Nephron progenitor cell (in vitro differentiated cells): Measurements from ENCODE around the gene SDF4.

ENCODE experiments used
- DNase-seq: peaks from one replicate; pipeline ENCODE4 v3.0.0; 2021
- H3K27ac Mint-ChIP-seq: 2 replicates; pipeline ENCODE4 v1.8.0; 2021; ENCODE audit warnings: mild to moderate bottlenecking, moderate library complexity, mixed read lengths
- H3K27me3 Mint-ChIP-seq: 2 replicates; pipeline ENCODE4 v1.8.0; 2021; ENCODE audit warnings: mild to moderate bottlenecking, low read depth, mixed read lengths; ENCODE audit not compliant: poor library complexity
- H3K36me3 Mint-ChIP-seq: 2 replicates; pipeline ENCODE4 v1.8.0; 2021; ENCODE audit warnings: low read depth, mixed read lengths
- H3K4me1 Mint-ChIP-seq: 2 replicates; pipeline ENCODE4 v1.8.0; 2021; ENCODE audit warnings: mixed read lengths
- H3K4me3 Mint-ChIP-seq: 2 replicates; pipeline ENCODE4 v1.8.0; 2021; ENCODE audit warnings: mild to moderate bottlenecking, moderate library complexity, mixed read lengths
- H3K9me3 Mint-ChIP-seq: 2 replicates; pipeline ENCODE4 v1.8.0; 2021; ENCODE audit warnings: mild to moderate bottlenecking, moderate library complexity, mixed read lengths
- TF ChIP-seq, protein P1 (sequence below): fragments of 200-600 bp; sonication (generic); IDR thresholded peaks from 2 replicates; pipeline ENCODE4 v1.5.0; 2021; ENCODE audit warnings: antibody characterized with exemption

Gene SDF4

DNA sequence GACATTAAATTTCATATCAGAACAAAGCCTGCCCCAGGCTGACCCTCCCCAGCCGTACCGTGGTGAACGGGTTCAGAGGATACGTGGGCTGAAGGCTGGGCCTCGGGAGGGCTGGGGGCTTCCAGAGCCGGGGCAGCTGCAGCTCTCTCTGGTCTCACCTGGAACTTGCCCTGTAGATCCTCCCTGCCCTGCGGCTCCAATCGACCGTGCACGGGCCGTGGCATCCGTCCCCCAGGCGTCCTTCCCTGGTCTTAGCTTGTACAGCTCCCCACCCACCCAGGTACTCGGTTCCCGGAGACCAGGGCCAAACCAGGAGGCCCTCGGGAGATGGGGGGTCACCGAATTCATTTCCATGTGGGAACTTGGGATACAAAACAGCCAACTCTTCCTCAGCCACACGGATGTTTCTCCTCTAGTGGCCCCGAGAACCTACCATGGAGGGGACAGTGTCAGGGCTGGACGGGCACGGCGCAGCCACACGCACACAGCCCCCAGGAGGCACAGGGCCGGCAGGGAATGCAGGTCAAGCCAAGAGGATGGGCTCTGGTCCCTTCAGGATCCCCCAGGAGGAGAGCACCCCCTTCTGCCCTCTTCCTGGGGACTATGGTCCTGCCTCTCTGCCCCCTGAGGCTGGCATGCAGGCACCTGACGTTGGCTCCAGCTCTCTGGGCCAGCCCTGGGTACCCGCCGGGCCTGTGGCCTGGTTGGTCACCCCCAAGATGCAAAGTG, 3.4 kb upstream of the SDF4 start:
- TF ChIP-seq, protein P1, sequence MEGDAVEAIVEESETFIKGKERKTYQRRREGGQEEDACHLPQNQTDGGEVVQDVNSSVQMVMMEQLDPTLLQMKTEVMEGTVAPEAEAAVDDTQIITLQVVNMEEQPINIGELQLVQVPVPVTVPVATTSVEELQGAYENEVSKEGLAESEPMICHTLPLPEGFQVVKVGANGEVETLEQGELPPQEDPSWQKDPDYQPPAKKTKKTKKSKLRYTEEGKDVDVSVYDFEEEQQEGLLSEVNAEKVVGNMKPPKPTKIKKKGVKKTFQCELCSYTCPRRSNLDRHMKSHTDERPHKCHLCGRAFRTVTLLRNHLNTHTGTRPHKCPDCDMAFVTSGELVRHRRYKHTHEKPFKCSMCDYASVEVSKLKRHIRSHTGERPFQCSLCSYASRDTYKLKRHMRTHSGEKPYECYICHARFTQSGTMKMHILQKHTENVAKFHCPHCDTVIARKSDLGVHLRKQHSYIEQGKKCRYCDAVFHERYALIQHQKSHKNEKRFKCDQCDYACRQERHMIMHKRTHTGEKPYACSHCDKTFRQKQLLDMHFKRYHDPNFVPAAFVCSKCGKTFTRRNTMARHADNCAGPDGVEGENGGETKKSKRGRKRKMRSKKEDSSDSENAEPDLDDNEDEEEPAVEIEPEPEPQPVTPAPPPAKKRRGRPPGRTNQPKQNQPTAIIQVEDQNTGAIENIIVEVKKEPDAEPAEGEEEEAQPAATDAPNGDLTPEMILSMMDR = no peak
- peaks cover 4% of the 10 kb centered on the region for H3K9me3 Mint-ChIP-seq
- DNase-seq = no peak
- no peak overlapping the region for H3K27ac Mint-ChIP-seq
- H3K4me1 Mint-ChIP-seq = peaks cover 49% of the 10 kb centered on the region
- H3K4me3 Mint-ChIP-seq = no peak overlapping the region
- H3K36me3 Mint-ChIP-seq = peaks cover 20% of the 10 kb centered on the region
- no peaks in the 10 kb centered on the region for H3K27me3 Mint-ChIP-seq

DNA sequence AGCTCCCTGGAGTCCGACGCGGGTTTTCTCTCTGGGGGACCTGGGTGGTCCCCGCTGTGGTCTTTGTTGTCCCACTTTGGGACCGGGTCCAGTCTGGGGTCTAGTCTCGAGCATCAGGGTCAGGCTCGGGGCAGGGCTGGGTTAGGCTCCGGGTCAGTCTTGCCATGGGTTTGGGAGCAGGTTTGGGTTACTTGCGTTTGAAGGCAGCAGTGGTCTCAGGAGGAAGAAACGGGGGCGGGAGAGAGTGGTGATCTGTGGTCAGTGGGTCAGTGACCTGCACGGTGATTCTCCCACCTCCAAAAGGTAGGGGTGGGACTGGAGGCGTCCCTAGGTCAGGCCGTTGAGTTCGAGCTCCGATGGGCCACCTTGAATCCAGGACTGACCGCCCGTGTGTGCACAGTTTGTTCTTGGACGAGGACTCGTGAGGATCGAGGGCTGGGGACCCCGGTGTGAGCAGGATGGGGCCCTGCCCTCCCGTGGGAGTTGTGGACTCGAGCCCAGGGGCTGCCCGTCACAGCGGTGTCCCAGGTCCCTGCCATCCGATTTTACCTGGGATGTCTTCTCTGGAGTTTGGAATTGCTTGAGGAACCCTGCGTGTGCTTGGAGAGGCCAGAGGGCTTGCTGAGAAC, 2.5 kb upstream of the SDF4 start:
- Mint-ChIP-seq H3K27ac (peak overlapping the region; percentile 83), H3K4me1 (peaks cover 57% of the 10 kb centered on the region), H3K4me3 (peak overlapping the region; percentile 79), H3K36me3 (peaks cover 27% of the 10 kb centered on the region), H3K9me3 (peaks cover 4% of the 10 kb centered on the region), H3K27me3 (peaks cover 2% of the 10 kb centered on the region)
- DNase-seq = no peak
- TF ChIP-seq, protein P1 = no peak

DNA sequence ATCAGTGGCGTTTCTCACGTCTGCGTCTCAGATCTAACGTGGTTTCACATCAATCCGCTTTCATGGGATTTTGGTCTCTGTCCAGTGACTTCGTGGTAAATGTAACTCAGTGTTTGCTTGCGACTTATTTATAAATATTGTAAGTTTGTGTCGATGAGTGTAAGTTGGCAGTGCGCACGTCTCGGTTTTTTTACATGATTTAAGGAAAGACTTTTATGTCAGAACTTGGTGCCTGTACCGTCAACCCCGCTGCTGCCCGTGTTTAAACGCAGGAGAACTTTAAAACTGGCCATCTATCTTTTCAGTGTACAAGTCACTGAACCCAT, 1.7 kb upstream of the SDF4 start:
- H3K9me3 Mint-ChIP-seq = peaks cover 4% of the 10 kb centered on the region
- peaks cover 51% of the 10 kb centered on the region for H3K4me1 Mint-ChIP-seq
- DNase-seq = no peak
- H3K27me3 Mint-ChIP-seq = peaks cover 2% of the 10 kb centered on the region
- TF ChIP-seq, protein P1 = no peak
- H3K36me3 Mint-ChIP-seq = peaks cover 27% of the 10 kb centered on the region
- H3K4me3 Mint-ChIP-seq = peak overlapping the region; percentile 79
- H3K27ac Mint-ChIP-seq = no peak overlapping the region

DNA sequence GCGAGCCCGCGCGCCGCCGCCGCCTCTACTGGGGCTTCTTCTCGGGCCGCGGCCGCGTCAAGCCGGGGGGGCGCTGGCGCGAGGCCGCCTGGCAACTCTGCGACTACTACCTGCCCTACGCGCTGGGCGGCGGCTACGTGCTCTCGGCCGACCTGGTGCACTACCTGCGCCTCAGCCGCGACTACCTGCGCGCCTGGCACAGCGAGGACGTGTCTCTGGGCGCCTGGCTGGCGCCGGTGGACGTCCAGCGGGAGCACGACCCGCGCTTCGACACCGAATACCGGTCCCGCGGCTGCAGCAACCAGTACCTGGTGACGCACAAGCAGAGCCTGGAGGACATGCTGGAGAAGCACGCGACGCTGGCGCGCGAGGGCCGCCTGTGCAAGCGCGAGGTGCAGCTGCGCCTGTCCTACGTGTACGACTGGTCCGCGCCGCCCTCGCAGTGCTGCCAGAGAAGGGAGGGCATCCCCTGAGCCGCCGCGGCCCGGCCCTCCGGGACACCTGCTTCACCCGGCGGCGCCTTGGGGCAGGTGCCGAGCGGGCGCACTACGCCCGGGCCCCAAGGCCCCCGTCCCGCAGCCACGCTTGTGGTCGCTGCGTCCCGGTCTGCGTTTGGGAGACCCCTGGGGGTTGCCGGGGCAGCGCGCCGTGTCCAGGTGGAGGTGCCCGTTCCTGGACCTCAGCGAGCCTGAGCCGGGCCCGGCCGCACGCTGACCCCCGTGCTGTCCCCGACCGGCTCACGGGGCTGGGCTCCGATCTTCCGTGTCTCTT, 1.2 kb upstream of the SDF4 start:
- Mint-ChIP-seq H3K4me1 (peaks cover 51% of the 10 kb centered on the region), H3K4me3 (peak overlapping the region; percentile 79), H3K36me3 (peaks cover 27% of the 10 kb centered on the region), H3K9me3 (peaks cover 4% of the 10 kb centered on the region), H3K27me3 (peaks cover 2% of the 10 kb centered on the region), H3K27ac (no peak overlapping the region)
- TF ChIP-seq, protein P1 = no peak
- no peak for DNase-seq

DNA sequence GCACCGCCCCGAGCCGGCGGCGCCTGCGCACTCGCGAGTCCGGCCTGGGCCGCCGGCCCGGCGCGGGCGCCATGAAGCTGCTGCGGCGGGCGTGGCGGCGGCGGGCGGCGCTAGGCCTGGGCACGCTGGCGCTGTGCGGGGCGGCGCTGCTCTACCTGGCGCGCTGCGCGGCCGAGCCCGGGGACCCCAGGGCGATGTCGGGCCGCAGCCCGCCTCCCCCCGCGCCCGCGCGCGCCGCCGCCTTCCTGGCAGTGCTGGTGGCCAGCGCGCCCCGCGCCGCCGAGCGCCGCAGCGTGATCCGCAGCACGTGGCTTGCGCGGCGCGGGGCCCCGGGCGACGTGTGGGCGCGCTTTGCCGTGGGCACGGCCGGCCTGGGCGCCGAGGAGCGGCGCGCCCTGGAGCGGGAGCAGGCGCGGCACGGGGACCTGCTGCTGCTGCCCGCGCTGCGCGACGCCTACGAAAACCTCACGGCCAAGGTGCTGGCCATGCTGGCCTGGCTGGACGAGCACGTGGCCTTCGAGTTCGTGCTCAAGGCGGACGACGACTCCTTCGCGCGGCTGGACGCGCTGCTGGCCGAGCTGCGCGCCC, 501 bp upstream of the SDF4 start, which contains the start of gene B3GALT6:
Gene B3GALT6 (plus strand): TSS at position 30 of the 588 bp plus-strand sequence. CDS start 42 bp downstream, at position 72.
- H3K27ac Mint-ChIP-seq = peak within 1 kb of the TSS; percentile 95
- peaks cover 2% of the 10 kb centered on the region for H3K27me3 Mint-ChIP-seq
- H3K36me3 Mint-ChIP-seq = peaks cover 27% of the 10 kb centered on the region
- TF ChIP-seq, protein P1 = no peak
- peaks cover 46% of the 10 kb centered on the region for H3K4me1 Mint-ChIP-seq
- no peak for DNase-seq
- peak within 1 kb of the TSS; percentile 93 for H3K4me3 Mint-ChIP-seq
- H3K9me3 Mint-ChIP-seq = peaks cover 4% of the 10 kb centered on the region
